Keratinocyte (primary cell): ENCODE results near the gene CAD. TPM values are rescaled to one million over a fixed set of nuclear protein-coding genes. Genes with fewer than 3 reads are reported as not detected.

Source experiments
- DNase-seq: peaks from one replicate; pipeline ENCODE4 v3.0.0-alpha.2; 2011; ENCODE audit warnings: low read depth, missing footprints, low spot score
- FAIRE-seq: peaks from 2 replicates; lab custom pipeline; 2011; peaks lifted over from hg19 to GRCh38; lab: Jason Lieb, UNC
- H2AFZ ChIP-seq: 2 replicates; pipeline ENCODE4 v1.6.0; 2012; ENCODE audit warnings: low read length, control low read depth, inconsistent platforms; ENCODE audit not compliant: control insufficient read depth
- H3K27ac ChIP-seq: 2 replicates; pipeline ENCODE4 v1.5.1; 2011; ENCODE audit warnings: low read length; ENCODE audit not compliant: control insufficient read depth, insufficient read depth
- H3K27me3 ChIP-seq: 3 replicates; pipeline ENCODE4 v1.6.0; 2011; ENCODE audit warnings: low read length; ENCODE audit not compliant: control insufficient read depth, insufficient read depth; ENCODE audit errors: extremely low read depth
- H3K36me3 ChIP-seq, 2 experiments: 2 replicates in 1 of 2; 3 replicates in 1 of 2; pipeline ENCODE4 v1.5.1; 2011; ENCODE audit warnings: low read length in 2 of 2, mild to moderate bottlenecking in 1 of 2; ENCODE audit not compliant: control insufficient read depth in 2 of 2, insufficient read depth in 2 of 2; ENCODE audit errors: extremely low read depth in 1 of 2
- H3K4me1 ChIP-seq: 3 replicates; pipeline ENCODE4 v1.5.1; 2011; ENCODE audit warnings: low read length; ENCODE audit not compliant: control insufficient read depth, insufficient read depth; ENCODE audit errors: extremely low read depth
- H3K4me2 ChIP-seq: 3 replicates; pipeline ENCODE4 v1.6.0; 2011; ENCODE audit warnings: low read depth, low read length; ENCODE audit not compliant: control insufficient read depth, insufficient read depth; ENCODE audit errors: extremely low read depth
- H3K4me3 ChIP-seq, 3 experiments: fragments of 200-600 bp in 1 of 3; sonication (generic) in 1 of 3; 2 replicates in 2 of 3; 3 replicates in 1 of 3; pipeline ENCODE4 v1.5.1; 2011 to 2016; ENCODE audit warnings: low read length in 3 of 3, mild to moderate bottlenecking in 3 of 3, control low read depth in 2 of 3, inconsistent platforms in 1 of 3, low read depth in 1 of 3, mixed read lengths in 1 of 3, mixed run types in 1 of 3, moderate library complexity in 1 of 3; ENCODE audit not compliant: control insufficient read depth in 2 of 3, insufficient read depth in 2 of 3; ENCODE audit errors: extremely low read depth in 1 of 3
- H3K79me2 ChIP-seq: 2 replicates; pipeline ENCODE4 v1.6.0; 2012; ENCODE audit warnings: low read length; ENCODE audit not compliant: control insufficient read depth, insufficient read depth
- H3K9ac ChIP-seq: 3 replicates; pipeline ENCODE4 v1.6.0; 2011; ENCODE audit warnings: low read length; ENCODE audit not compliant: control insufficient read depth, insufficient read depth; ENCODE audit errors: extremely low read depth
- H3K9me1 ChIP-seq: 3 replicates; pipeline ENCODE4 v1.6.0; 2011; ENCODE audit warnings: low read length; ENCODE audit not compliant: control insufficient read depth, insufficient read depth; ENCODE audit errors: extremely low read depth
- H3K9me3 ChIP-seq: 2 replicates; pipeline ENCODE4 v1.5.1; 2012; ENCODE audit warnings: low read depth, low read length; ENCODE audit not compliant: control insufficient read depth
- H4K20me1 ChIP-seq: 3 replicates; pipeline ENCODE4 v1.6.0; 2011; ENCODE audit warnings: low read length; ENCODE audit not compliant: control insufficient read depth, insufficient read depth; ENCODE audit errors: extremely low read depth
- CTCF ChIP-seq, 3 experiments: IDR thresholded peaks in 1 of 3; conservative IDR thresholded peaks in 1 of 3; optimal IDR thresholded peaks in 1 of 3; 2 replicates in 2 of 3; 3 replicates in 1 of 3; pipeline versions ENCODE3 to v1.5.1; 2011; ENCODE audit warnings: low read length in 3 of 3, mild to moderate bottlenecking in 3 of 3, moderate library complexity in 2 of 3, control low read depth in 1 of 3, inconsistent platforms in 1 of 3; ENCODE audit not compliant: insufficient read depth in 2 of 3; ENCODE audit errors: extremely low read depth in 1 of 3
- EZH2 ChIP-seq: IDR thresholded peaks from one replicate; pipeline ENCODE4 v1.6.1; 2012; ENCODE audit warnings: inconsistent platforms, mild to moderate bottlenecking, low read length, moderate library complexity
- dilution Hi-C: fragments of 300-500 bp; cut with MboI; formaldehyde crosslinking; loops from one replicate; pipeline ENCODE4 v1.7.0; 2020; ENCODE audit warnings: low sequenced_read_pairs; ENCODE audit not compliant: extremely low pct_ligation_motif_present
- polyA plus RNA-seq, 5 experiments: library from polyadenylated mRNA; depleted of rRNA in 3 of 5; stranded (reverse) in 3 of 5; stranded (forward) in 1 of 5; unstranded in 1 of 5; fragments of >200 nt; gene quantifications; 1 replicate in 1 of 5; 2 replicates in 3 of 5; 3 replicates in 1 of 5; pipeline versions ENCODE4 v1.2.1 to v1.2.3, GENCODE V29; 2011 to 2012; ENCODE audit warnings: missing spikeins in 2 of 5, low read depth in 1 of 5, low replicate concordance in 1 of 5

The CAD gene
- polyA plus RNA-seq, 1 donor (not counting 4 experiments of a cell fraction or from before 2014, with no cell fraction given), result 21.0 TPM

DNA sequence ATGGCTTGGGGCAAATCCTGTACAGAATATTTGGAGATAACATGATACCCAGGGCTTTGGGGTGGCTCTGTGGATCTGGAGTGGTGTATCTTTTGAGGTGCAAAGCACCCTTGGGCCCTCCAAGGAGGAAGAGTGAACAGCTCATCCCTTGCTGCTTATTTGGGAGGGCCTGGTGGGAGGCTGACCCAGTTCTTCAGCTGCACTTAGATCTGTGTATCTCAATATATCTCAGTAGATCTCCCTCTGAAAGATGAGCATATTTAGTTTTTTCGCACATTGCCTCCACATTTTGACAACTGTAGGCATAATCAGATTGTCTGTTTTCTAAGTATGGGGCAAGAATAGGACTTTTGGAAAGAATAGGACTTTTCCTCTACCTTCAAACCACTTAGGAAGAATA, 67.8 kb downstream of the CAD start:
- H3K9me1 ChIP-seq, result no peaks in the 10 kb centered on the region
- no peaks in the 10 kb centered on the region for H3K36me3 ChIP-seq
- dilution Hi-C loops, result no loop called here
- no peak overlapping the region for H3K4me3 ChIP-seq
- H2AFZ ChIP-seq, result no peak overlapping the region
- H3K9ac ChIP-seq, result no peak overlapping the region
- no peaks in the 10 kb centered on the region for H3K79me2 ChIP-seq
- H3K27ac ChIP-seq, result no peak overlapping the region
- H3K4me1 ChIP-seq, result no peaks in the 10 kb centered on the region
- FAIRE-seq, result no peak
- no peak overlapping the region for H3K4me2 ChIP-seq
- peaks cover 23% of the 10 kb centered on the region for H3K27me3 ChIP-seq
- no peaks in the 10 kb centered on the region for H3K9me3 ChIP-seq
- TF ChIP-seq CTCF (optimal IDR thresholded peaks at IDR 0.05 in 1 of 3, IDR thresholded peaks at IDR 0.05 in 1 of 3, conservative IDR thresholded peaks at IDR 0.05 in 1 of 3; ENCODE audit: extremely low read depth in 1 of 3, insufficient read depth in 2 of 3, low read length in 3 of 3) (no peak), EZH2 (no peak)
- H4K20me1 ChIP-seq, result no peaks in the 10 kb centered on the region
- no peak for DNase-seq

DNA sequence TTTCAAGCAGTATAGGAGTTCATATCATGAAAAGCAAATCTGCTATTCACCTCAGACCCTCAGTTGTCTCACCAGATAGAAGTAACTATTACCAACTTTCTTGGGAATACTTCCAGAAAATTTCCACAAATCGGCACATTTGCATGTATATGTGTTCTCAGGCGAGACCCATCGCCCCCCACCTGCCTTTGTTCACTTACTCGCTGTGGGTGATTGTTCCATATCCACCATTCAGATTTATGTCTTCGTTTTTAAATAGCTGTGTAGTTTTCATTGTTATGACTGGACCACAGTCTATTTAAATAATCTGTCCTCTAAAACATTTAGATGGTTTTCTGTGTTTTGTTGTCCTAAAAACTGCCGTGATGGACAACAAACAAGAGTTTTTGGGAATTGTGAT, 68.3 kb downstream of the CAD start:
- Histone ChIP-seq H2AFZ (no peak overlapping the region), H3K9me1 (no peaks in the 10 kb centered on the region), H3K4me3 (no peak overlapping the region), H4K20me1 (no peaks in the 10 kb centered on the region), H3K9ac (no peak overlapping the region), H3K27ac (no peak overlapping the region), H3K79me2 (no peaks in the 10 kb centered on the region), H3K4me1 (no peaks in the 10 kb centered on the region), H3K36me3 (no peaks in the 10 kb centered on the region), H3K27me3 (peaks cover 23% of the 10 kb centered on the region), H3K9me3 (no peaks in the 10 kb centered on the region), H3K4me2 (no peak overlapping the region)
- no peak for DNase-seq
- dilution Hi-C loops, result no loop called here
- no peak for TF ChIP-seq EZH2
- no peak for TF ChIP-seq CTCF (optimal IDR thresholded peaks at IDR 0.05 in 1 of 3, IDR thresholded peaks at IDR 0.05 in 1 of 3, conservative IDR thresholded peaks at IDR 0.05 in 1 of 3; ENCODE audit: extremely low read depth in 1 of 3, insufficient read depth in 2 of 3, low read length in 3 of 3)
- FAIRE-seq, result no peak
